HG03060 (cell line): ENCODE results near the gene ZSCAN30.

ENCODE experiments used
- ATAC-seq: cut with Tn5 transposase; IDR thresholded peaks from one replicate; pipeline ENCODE4 v1.9.1; 2021; ENCODE audit warnings: low read depth, moderate number of reproducible peaks; ENCODE audit not compliant: unreplicated experiment

ZSCAN30 gene

DNA sequence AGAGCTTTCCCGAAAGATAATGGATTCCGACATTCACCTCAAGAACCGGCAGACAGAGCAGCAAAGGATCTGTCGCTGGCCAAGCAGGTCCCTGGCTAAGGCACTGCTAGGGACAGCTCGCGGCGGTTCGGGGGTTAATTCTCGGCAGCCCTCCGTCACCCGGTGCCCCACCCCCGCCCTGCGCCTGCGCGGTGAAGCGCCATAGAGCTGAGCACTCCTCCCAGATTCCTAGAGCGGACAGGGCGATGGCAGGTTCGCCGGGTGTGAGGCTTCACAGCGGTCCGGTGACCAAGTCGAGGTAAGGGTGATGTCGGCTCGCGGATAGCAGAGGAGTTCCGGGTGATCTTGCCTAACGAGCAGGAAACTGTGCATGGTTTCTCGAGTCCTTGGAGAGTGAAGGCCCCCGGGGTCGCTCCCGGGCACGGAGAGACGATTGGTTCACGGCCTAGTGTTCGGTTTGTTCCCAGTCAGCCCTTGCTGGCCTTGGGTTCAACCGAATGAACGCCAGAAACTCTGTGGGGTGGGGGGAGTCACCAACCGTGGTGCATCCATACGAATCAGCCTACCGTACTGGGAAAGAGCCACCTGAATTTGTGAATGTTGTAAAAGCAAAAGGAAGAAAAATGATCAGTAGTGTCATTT, at the start of gene ZSCAN30:
TSS of gene ZSCAN30 (minus strand) at position 136 of the 642 bp plus-strand sequence. CDS start 25,877 bp downstream, outside the sequence.
- peak; percentile 76 for ATAC-seq

DNA sequence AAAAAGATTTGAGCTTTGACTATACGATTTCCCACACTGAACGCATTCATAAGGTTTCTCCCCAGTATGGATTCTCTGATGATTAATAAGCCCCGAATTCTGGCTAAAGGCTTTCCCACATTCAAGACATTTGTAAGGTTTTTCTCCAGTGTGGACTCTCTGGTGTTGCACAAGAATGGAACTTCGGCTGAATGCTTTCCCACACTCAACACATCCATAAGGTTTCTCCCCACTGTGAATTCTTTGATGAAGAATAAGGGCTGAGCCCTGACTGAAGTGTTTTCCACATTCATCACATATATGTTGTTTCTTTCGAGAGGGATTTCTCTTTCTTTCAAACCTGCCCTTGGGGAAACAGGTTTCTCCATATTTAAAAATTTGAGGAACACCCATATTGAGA, 47.3 kb upstream of the ZSCAN30 start:
- no peak for ATAC-seq

DNA sequence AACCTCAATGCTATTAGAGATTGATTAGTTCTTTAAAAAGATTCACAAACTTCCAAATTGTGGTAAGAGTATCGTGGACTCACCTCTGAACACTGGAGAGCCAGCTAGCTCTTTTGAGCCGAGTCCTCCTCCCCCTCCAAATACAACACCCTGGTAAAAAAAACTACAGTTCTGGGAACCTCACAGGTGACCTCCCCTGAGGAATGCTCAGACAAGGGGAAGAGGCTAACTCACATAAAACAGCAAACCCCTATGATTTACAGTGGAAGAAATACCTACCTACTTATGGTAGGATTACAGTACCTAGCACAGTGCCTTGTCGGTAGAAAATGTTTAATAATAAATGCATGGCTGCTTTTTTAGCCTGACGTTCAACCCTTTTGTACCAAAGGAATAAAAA, 45.8 kb upstream of the ZSCAN30 start:
- ATAC-seq, result no peak

DNA sequence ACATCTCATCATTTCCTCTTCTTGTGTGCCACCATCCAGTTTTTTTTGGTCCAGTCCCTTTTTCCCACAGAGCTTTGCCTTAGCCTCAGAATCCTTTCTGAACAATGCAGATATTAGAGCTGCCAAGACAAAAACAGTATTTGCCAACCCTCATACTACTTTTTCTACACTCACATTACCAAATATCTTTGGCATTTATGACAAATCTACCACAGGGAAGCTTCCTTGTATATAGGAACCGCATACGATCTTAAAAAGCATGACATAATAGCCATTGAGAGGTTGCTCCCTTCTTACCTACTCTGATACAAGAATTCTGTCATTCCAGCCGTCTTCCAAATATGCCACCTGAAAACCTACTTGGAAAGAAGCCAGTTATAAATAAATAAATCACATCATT, 44.8 kb upstream of the ZSCAN30 start:
- ATAC-seq, result no peak

DNA sequence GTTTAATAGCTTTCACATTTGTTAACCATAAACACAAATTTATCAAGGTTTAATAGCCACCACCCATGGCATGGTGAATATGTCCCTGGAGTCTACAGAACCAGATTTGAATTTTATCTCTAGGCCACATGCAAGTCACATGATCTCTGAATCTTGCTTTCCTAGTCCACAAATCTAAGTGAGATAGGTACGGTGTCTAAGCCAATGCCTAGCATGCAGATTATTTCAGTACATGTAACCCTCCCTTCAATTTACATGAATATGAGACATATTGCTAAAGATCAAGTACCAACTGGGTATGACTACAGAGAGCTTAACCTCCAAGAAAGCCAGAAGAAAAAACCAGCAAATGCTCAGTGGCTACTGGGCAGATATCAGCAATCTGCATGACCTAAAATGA, 44.2 kb upstream of the ZSCAN30 start:
- no peak for ATAC-seq

DNA sequence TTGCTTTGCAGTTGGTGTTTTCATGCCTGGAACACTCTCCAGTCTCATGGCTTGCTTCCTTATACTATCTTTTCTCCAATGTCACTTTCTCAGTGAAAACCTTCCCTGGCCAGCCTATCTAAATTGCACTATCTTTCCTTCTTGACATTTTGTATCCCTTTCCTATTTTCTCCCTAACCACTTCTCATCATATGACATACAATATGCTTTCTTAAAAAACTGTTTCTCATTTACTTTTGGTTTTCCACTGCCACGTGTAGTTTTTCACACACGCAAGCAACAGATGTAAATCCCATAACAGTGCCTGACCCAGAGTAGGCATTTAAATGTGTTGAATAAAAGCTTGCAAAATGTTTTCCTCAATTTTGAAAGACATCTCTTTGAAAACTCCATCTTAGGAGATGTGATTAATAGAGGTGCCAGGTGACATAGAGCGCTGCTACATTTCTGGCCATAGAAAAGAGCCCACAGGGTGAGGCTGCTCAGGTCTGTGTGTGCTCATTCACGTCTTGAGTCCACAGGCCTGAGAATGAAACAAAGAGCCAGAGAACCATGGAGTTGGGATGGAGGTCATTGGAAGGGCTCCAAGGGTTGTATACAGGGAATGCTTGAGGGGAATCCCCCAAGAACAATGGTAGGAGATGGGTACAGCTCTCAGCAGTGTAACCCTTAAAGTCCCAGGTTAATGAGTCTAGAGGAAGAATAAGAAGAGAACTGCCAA, 41.5 kb upstream of the ZSCAN30 start:
- no peak for ATAC-seq

DNA sequence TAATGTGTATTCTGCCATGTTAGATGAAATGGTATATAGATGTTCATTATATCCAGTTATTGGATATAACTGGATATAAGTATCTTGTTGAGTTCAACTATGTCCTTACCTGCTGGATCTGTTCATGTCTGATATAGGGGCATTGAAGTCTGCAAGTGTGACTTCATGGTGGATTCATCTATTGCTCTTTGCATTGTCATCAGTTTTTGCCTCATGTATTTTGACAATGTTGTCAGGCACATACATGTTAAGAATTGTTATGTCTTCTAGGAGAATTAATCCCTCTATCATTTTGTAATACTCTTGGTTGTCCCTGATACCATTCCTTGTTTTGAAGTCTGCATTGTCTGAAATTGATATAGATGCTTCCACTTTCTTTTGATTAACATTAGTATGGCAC, 38.8 kb upstream of the ZSCAN30 start:
- no peak for ATAC-seq

DNA sequence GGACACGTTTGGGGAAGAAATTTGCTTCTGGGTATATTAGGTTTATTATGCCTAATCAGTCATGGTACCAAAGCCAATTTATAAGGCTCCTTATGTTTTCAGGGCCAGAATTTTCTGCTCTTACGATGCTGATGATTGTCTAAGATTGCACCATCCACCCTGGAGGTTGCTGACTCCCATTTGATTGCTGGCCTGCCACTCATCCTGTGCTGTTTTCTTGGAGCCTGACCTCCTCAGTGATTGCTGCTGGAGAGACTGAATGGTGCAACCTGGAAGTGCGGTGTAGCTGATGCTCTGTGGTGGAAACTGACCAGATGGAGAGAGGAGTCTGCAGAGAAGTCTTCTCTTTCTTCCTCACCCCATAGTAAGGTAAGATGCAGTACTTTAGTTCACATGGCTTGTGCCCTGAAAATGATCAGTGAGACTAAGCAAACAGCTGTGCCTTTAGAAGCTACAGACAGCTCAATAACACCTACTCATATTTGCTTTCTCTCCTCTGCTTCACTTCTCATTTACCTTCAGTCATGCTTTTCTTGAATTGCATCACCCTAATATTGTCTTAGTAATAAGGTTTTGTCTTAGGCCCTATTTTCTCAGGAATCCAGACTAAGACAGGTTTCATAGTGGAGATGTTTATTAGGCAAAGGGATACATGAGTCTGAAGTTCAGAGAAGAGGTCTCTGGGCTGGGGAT, 36.8 kb upstream of the ZSCAN30 start:
- ATAC-seq, result no peak

DNA sequence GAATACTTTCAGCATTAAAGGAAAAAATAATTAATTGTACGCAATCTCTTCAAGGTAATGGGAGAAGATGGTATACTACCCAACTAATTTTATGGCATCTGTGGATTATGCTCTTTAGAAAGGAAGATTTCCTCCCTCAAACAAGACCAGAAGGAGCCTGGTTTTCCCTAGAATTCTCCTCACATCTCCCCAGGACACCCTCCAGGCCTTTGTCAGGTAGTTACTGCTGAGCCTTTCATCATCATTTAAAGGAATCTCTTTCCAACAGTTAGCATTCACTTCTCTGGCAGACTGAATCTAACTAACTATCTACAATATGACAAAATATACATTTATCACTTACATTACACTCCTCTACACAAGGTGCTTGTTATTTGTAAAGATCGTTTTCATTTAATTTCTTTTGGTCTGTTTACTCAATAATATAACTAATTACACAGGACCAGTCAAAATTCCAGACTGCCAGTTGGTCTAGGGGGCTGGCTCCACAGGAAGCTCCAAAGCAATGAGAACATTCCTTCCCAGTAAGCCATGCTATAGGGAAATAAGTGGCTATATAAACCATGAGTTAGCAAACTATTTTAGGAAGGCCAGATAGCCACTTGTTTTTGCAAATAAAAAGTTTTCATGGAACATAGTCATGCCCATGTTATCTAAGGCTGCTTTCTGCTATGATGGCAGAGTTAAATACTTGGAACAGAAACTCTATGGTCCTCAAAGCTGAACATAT, 35.1 kb upstream of the ZSCAN30 start:
- no peak for ATAC-seq

DNA sequence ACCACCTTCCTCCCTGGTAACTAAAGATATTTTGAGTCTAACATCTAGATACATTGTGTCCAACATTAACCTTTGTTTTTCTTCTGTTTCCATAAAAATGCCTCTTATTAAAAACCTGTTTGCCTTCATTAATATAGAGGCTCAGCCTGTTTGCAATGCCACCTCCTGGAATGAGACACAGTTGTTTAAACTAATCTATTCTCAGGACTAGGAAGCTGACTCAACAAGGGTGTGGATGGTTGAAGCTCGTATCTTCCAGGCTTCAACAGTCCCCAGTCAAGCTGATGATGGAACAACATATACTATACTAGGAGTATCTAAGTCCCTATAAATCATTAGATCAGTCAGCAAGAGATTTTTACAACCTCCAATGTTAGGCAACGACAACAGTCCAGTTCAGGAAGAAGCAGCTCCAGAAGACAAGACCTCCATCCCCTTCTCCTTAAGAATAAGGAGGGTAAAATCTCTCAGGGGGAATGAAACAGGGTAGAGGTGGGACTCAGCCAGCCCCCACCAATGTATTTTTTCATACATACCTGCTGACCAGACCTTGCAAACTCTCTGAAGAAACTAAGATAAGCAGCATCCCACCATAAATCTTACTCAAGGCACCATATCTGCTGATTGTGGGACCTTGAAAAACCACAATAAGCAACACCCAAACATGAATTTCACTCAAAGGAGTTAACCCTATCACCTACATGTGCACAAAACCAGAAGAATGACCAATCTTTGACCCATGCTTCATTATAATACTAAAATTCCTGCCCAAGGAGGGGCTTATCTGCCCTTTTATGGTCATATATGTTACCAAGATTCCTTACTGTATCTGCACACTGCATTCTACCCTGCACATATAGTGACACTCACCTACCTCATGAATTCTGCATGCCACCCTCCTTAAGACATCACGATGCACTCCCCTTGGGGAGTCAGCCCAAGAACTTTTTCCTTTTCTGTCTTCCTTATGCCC, 32.7 kb upstream of the ZSCAN30 start:
- ATAC-seq, result no peak

DNA sequence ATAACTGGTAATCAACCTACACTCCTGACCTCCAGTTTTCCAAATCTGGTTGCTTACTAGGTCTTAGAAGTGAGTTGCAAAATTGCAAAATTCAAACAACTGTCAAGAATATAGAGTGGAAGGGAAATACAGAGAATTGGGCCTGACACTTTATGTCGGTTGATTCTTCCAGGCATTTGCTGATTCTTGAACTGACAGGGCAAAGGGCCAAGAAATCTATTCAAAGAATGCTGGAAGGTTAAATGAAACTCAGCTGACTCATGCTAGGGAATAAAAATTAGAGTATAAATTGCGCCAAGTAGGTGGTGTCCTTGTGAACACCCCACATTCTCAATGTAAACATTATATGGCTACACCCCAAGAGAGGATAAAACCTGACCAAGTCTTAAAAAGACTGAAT, 21.5 kb upstream of the ZSCAN30 start:
- ATAC-seq, result no peak

DNA sequence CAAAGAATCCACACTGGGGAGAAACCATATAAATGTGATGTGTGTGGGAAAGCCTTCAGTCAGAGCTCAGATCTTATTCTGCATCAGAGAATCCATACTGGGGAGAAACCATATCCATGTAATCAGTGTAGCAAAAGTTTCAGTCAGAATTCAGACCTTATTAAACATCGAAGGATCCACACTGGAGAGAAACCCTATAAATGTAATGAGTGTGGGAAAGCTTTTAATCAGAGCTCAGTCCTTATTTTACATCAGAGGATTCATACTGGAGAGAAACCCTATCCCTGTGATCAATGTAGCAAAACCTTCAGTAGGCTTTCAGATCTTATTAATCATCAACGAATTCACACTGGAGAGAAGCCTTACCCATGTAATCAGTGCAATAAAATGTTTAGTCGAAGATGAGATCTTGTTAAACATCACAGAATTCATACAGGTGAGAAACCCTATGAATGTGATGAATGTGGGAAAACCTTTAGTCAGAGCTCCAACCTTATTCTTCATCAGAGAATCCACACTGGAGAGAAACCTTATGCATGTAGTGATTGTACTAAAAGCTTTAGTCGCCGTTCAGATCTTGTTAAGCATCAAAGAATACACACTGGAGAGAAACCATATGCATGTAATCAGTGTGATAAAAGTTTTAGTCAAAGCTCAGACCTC, 16.7 kb upstream of the ZSCAN30 start:
- no peak for ATAC-seq

DNA sequence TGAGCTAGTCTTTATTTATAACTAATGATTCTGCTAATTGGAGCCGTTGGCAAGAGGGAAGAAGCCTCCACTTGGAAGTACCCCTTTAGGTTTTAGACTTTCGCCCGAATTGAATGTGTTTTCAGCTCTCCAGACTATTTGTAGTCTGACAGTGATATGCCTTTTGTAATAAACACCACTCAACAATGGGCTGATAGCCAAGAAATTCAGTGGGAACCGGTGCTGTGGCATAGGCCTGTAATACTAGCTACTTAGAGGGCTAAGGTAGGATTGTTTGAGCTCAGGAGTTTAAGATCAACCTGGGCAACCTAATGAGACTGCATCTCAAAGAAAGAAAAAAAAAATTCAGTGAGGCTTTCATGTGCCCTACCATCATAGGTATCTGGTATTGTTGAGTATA, 13.6 kb upstream of the ZSCAN30 start:
- no peak for ATAC-seq

DNA sequence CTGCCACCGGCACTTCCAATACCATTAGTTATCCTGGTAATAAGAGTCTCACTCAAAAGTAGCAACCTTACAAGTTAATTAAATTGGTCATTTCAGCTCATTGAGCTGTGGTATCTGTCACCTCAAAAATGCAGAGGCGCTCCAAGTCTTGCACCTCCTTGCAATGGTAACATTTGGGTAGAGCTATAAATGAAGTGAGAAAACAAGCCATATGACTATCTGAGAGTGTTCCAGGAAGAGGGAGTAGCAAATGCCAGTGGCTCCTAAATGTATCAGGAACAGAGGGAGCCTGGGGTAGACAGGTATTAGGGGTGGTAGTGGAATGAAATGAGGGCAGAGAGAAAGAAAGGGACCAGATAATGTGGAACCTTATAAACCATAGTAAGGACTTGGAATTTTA, 6.0 kb upstream of the ZSCAN30 start:
- no peak for ATAC-seq

DNA sequence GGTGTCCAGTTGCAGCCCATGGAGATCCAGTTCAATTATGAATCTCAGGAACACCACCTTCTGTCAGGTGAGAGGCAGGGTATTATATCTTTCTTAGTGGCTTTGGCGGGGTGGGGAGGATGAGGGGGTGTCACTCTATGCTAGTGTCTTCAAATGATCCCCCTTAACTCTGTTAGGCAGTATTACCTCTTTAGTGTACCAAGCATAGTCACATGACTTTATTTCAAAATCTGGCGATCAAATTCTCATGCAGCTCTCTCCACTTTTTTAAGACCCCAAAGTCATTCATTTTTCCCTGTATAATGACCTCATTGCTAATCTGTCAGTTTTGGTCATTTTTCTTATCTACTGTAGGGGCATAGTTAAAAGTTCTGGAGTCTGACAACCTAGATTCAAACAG, 1.1 kb upstream of the ZSCAN30 start:
- no peak for ATAC-seq

DNA sequence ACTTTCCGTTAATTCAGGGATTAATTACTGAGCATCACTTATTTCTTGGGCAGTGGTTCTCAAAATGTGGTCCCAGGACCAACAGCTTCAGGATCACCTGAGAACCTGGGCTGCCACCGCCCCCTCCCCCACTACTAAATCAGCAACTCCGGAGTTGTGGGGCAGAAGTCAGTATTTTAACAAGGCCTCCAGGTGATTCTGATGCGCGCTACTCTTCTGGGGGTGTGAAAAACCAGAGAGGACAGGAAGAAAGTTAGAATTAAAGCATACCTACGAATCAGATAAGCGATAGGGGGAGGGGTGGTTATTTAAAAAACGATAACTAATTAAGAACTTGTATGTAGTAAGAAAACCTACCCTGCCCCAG, 319 bp downstream of the ZSCAN30 start:
- ATAC-seq, result peak; percentile 15

DNA sequence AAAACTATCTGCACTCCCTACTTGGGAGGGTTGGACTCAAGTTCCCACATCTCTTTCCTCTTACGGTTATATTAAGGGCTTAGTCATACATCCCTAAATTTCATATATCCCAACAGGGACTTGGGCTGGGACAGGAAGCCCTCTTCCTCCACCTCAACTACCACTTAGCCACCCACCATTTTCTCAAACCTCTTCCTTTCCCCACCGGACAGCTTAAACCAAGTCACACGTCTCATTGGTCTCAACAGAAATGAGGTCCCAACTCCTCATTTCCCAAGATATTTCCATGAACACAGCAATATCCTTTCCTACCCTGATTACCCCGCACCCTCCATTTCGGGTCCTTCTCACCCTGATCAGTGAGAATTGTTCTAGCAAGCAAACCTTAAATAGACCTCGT, 736 bp downstream of the ZSCAN30 start:
- ATAC-seq, result no peak

DNA sequence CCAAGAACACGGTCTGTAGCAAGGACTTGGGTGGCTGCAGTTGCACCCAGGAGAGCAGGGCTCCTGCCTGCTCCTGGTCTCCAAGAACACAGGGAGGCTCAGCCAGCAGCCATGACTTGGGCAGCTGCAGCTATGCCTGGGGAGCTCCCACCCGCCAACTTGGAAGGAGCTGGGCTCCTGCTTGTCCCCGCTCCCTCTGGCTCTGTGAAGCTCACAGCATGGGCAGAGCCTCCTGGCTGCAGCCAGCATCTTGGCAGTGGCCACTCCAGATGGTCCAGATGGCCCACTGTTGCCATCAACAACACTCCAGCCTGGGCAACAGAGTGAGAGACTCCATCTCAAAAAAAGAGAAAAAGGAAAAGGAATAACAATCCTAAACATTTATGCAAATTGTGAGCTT, 5.2 kb downstream of the ZSCAN30 start:
- ATAC-seq, result no peak

DNA sequence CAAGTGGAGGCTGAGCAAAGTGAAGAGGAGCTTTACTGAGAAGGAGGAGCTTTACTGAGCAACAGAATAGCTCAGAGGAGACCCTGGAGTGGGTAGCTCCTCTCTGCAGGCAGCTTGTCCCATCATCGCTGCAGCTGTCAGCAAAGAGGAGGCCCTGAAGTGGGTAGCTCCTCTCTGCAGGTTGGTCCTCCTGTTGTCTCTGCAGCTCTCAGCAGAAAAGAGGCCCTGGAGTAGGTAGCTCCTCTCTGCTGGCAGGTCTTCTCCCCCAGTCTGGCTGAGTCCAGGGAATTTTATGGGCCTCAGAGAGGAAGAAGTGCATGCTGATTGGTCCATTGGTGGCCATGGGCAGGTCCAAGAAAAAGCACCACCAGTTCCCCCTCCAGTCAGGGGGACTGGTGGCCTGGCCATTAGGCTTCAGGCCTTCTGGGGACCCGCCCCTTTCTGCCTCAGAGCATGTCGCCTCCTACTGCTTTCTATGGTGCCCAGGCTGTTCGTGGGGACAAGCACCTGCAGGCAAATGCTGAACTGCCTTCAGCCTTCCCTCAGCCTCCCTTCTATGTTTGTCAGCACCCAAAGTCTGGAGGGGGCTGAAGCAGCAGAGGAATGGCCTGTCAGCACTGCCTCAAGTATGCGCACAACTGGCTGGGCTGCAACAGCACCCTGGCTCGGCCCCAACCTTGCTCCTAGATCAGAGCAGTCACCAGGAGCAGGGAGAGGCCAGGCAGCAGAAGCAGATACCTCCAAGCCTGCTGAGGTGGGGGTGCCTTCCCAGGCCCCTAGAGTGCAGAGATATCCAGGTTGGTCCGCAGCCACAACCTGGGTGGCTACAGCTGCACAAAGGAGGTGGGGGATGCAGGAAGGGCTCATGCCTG, 5.9 kb downstream of the ZSCAN30 start:
- no peak for ATAC-seq
